GM03348 (cell line): ENCODE results near the gene CEP68.
A peak's percentile ranks its signal among the peaks of the same experiment; 100 is the strongest.
"Not testable (repeated sequence)": the region's sequence is repeated elsewhere in the genome, so short reads cannot be mapped to it uniquely, and the experiment has no call there.

Source experiments
- DNase-seq: peaks from one replicate; pipeline ENCODE4 v3.0.0; 2012; ENCODE audit warnings: low spot score

CEP68 gene

GRCh38 chr2:65079017-65079416, 22.8 kb downstream of the CEP68 start:
- DNase-seq, result no peak

GRCh38 chr2:65081232-65081685, 25.0 kb downstream of the CEP68 start:
- DNase-seq, result no peak

GRCh38 chr2:65085148-65085547, 28.9 kb downstream of the CEP68 start:
- no peak for DNase-seq

GRCh38 chr2:65092791-65093190, 36.6 kb downstream of the CEP68 start:
- no peak for DNase-seq

GRCh38 chr2:65093211-65093610, 37.0 kb downstream of the CEP68 start:
- no peak for DNase-seq

GRCh38 chr2:65096948-65097347, 40.7 kb downstream of the CEP68 start:
- DNase-seq, result no peak

GRCh38 chr2:65097844-65098243, 41.6 kb downstream of the CEP68 start:
- DNase-seq, result no peak

- DNase-seq, result no peak
These were observed 42.5 kb downstream of the CEP68 start for GRCh38 chr2:65098741-65099140.

GRCh38 chr2:65101071-65101470, 44.9 kb downstream of the CEP68 start:
- no peak for DNase-seq

GRCh38 chr2:65103013-65103715, 46.9 kb downstream of the CEP68 start:
- no peak for DNase-seq

GRCh38 chr2:65107530-65107929, 51.3 kb downstream of the CEP68 start:
- DNase-seq, result no peak

GRCh38 chr2:65108780-65109179, 52.6 kb downstream of the CEP68 start:
- no peak for DNase-seq

- DNase-seq, result no peak
These were observed 56.4 kb downstream of the CEP68 start for GRCh38 chr2:65112633-65113032.

GRCh38 chr2:65113229-65113628, 57.0 kb downstream of the CEP68 start:
- DNase-seq, result no peak

- DNase-seq, result no peak
These were observed 57.6 kb downstream of the CEP68 start for GRCh38 chr2:65113816-65114215.

GRCh38 chr2:65114921-65115320, 58.7 kb downstream of the CEP68 start:
- no peak for DNase-seq

- no peak for DNase-seq
These were observed 60.4 kb downstream of the CEP68 start for GRCh38 chr2:65116645-65117044.

- DNase-seq, result no peak
These were observed 64.9 kb downstream of the CEP68 start for GRCh38 chr2:65120990-65121693.

- no peak for DNase-seq
These were observed 66.1 kb downstream of the CEP68 start for GRCh38 chr2:65122313-65122712.

- not testable (repeated sequence) for DNase-seq
These were observed 69.2 kb downstream of the CEP68 start for GRCh38 chr2:65125457-65125856.

- peak; percentile 42 for DNase-seq
These were observed 72.3 kb downstream of the CEP68 start for GRCh38 chr2:65128297-65129190.

GRCh38 chr2:65129286-65129825, 73.1 kb downstream of the CEP68 start:
- DNase-seq, result peak; percentile 65
